Erythroblast (primary cell): ENCODE results near the gene MPZL2.

Experiments used
- GATA1 ChIP-seq: IDR thresholded peaks from 2 replicates; pipeline ENCODE4 v1.6.1; 2011; ENCODE audit warnings: low read depth, mild to moderate bottlenecking, control low read depth, low read length, moderate library complexity
- POLR2A ChIP-seq: IDR thresholded peaks from 2 replicates; pipeline ENCODE4 v1.6.1; 2011; ENCODE audit warnings: mild to moderate bottlenecking, low read length

GRCh38 chr11:118306556-118306955, 42.5 kb upstream of the MPZL2 start:
- TF ChIP-seq POLR2A: no peak
- TF ChIP-seq GATA1: no peak
